ENCODE results near the gene MCOLN1.

GRCh38 chr19:7522072-7522922 is at the start of gene MCOLN1:
- TF ChIP-seq POLR2A (IDR thresholded peaks at IDR 0.05): peak in 2 of 3 donors; percentile 50 to 54
- TF ChIP-seq, protein P1, sequence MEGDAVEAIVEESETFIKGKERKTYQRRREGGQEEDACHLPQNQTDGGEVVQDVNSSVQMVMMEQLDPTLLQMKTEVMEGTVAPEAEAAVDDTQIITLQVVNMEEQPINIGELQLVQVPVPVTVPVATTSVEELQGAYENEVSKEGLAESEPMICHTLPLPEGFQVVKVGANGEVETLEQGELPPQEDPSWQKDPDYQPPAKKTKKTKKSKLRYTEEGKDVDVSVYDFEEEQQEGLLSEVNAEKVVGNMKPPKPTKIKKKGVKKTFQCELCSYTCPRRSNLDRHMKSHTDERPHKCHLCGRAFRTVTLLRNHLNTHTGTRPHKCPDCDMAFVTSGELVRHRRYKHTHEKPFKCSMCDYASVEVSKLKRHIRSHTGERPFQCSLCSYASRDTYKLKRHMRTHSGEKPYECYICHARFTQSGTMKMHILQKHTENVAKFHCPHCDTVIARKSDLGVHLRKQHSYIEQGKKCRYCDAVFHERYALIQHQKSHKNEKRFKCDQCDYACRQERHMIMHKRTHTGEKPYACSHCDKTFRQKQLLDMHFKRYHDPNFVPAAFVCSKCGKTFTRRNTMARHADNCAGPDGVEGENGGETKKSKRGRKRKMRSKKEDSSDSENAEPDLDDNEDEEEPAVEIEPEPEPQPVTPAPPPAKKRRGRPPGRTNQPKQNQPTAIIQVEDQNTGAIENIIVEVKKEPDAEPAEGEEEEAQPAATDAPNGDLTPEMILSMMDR (IDR thresholded peaks at IDR 0.05): peak in 2 of 7 experiments; percentile 3 to 40
